ENCODE measurements around the gene ANKRD45. TPM values are rescaled to one million over a fixed set of nuclear protein-coding genes. Genes with fewer than 3 reads are reported as not detected.
A peak's percentile ranks its signal among the peaks of the same experiment; 100 is the strongest.

The ANKRD45 gene
- total RNA-seq: not detected
- total RNA-seq (2013): not detected

- no peak within 1 kb of the TSS for H3K27ac ChIP-seq (ENCODE audit: low read length)
- H3K4me1 Mint-ChIP-seq: peaks cover 6 to 11% of the 10 kb centered on the region in 2 donors
- H3K4me3 ChIP-seq (ENCODE audit: low read length): no peak within 1 kb of the TSS
- H3K4me1 ChIP-seq (ENCODE audit: control insufficient read depth, insufficient read depth, low read length): peaks cover 6% of the 10 kb centered on the region
- H3K36me3 Mint-ChIP-seq: peaks cover 7% of the 10 kb centered on the region
- H3K27ac Mint-ChIP-seq: no peak within 1 kb of the TSS
- DNase-seq (peak in 1 of 2 donors; percentile 25), ATAC-seq (no peak)
- H3K9me3 ChIP-seq (ENCODE audit: control insufficient read depth, insufficient read depth, low read length): no peaks in the 10 kb centered on the region
- H3K4me3 Mint-ChIP-seq: no peak within 1 kb of the TSS
- H3K36me3 ChIP-seq (ENCODE audit: control insufficient read depth, insufficient read depth, low read length): no peaks in the 10 kb centered on the region
- H3K9me3 Mint-ChIP-seq: no peaks in the 10 kb centered on the region
- intact Hi-C loops (cut with micrococcal nuclease): no loop called here
- 7% methylated on average over 33 of the region's 33 CpGs for WGBS (ENCODE audit: insufficient coverage)
- H3K27me3 ChIP-seq (ENCODE audit: control insufficient read depth, insufficient read depth, low read length): peaks cover 10% of the 10 kb centered on the region
- TF ChIP-seq, protein P1, sequence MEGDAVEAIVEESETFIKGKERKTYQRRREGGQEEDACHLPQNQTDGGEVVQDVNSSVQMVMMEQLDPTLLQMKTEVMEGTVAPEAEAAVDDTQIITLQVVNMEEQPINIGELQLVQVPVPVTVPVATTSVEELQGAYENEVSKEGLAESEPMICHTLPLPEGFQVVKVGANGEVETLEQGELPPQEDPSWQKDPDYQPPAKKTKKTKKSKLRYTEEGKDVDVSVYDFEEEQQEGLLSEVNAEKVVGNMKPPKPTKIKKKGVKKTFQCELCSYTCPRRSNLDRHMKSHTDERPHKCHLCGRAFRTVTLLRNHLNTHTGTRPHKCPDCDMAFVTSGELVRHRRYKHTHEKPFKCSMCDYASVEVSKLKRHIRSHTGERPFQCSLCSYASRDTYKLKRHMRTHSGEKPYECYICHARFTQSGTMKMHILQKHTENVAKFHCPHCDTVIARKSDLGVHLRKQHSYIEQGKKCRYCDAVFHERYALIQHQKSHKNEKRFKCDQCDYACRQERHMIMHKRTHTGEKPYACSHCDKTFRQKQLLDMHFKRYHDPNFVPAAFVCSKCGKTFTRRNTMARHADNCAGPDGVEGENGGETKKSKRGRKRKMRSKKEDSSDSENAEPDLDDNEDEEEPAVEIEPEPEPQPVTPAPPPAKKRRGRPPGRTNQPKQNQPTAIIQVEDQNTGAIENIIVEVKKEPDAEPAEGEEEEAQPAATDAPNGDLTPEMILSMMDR (IDR thresholded peaks at IDR 0.05): no peak
- H3K27me3 Mint-ChIP-seq (ENCODE audit: low read depth in 2 of 2): peaks cover 41 to 50% of the 10 kb centered on the region in 2 donors
Observed at GRCh38 chr1:173669491-173669941, at the start of gene ANKRD45. ANKRD45 (minus strand) TSS chr1:173669851; CDS start chr1:173659418, 10,433 bp downstream.

- TF ChIP-seq, protein P1 (IDR thresholded peaks at IDR 0.05): no peak
- peaks cover 39 to 46% of the 10 kb centered on the region in 2 donors for H3K4me1 Mint-ChIP-seq
- Histone ChIP-seq H3K27me3 (ENCODE audit: control insufficient read depth, insufficient read depth, low read length) (no peaks in the 10 kb centered on the region), H3K36me3 (ENCODE audit: control insufficient read depth, insufficient read depth, low read length) (peaks cover 8% of the 10 kb centered on the region), H3K4me1 (ENCODE audit: control insufficient read depth, insufficient read depth, low read length) (no peaks in the 10 kb centered on the region), H3K4me3 (ENCODE audit: low read length) (no peak overlapping the region), H3K27ac (ENCODE audit: low read length) (no peak overlapping the region), H3K9me3 (ENCODE audit: control insufficient read depth, insufficient read depth, low read length) (no peaks in the 10 kb centered on the region)
- H3K27ac Mint-ChIP-seq: no peak overlapping the region
- H3K9me3 Mint-ChIP-seq: no peaks in the 10 kb centered on the region
- peaks cover 5 to 13% of the 10 kb centered on the region in 2 donors for H3K27me3 Mint-ChIP-seq (ENCODE audit: low read depth in 2 of 2)
- intact Hi-C loops (cut with micrococcal nuclease): loop anchor here (10.0 kb wide), 2 partner anchors 108 to 282 kb away; partner anchors contain the start of genes CENPL and DARS2
- DNase-seq: no peak
- H3K4me3 Mint-ChIP-seq: peak overlapping the region; percentile 29
- no peaks in the 10 kb centered on the region for H3K36me3 Mint-ChIP-seq
- WGBS (ENCODE audit: insufficient coverage): 98% methylated on average over 2 of the region's 2 CpGs
- ATAC-seq: no peak
Observed at GRCh38 chr1:173717238-173717637, 47.6 kb upstream of the ANKRD45 start.

- Histone ChIP-seq H3K36me3 (ENCODE audit: control insufficient read depth, insufficient read depth, low read length) (peaks cover 6% of the 10 kb centered on the region), H3K27ac (ENCODE audit: low read length) (peak overlapping the region; percentile 94), H3K27me3 (ENCODE audit: control insufficient read depth, insufficient read depth, low read length) (peaks cover 3% of the 10 kb centered on the region), H3K4me1 (ENCODE audit: control insufficient read depth, insufficient read depth, low read length) (no peaks in the 10 kb centered on the region), H3K4me3 (ENCODE audit: low read length) (peak overlapping the region; percentile 99), H3K9me3 (ENCODE audit: control insufficient read depth, insufficient read depth, low read length) (no peaks in the 10 kb centered on the region)
- ATAC-seq: no peak
- no peak for DNase-seq
- no peaks in the 10 kb centered on the region for H3K9me3 Mint-ChIP-seq
- peaks cover 28 to 32% of the 10 kb centered on the region in 2 donors for H3K4me1 Mint-ChIP-seq
- WGBS (ENCODE audit: insufficient coverage): 0% methylated on average over 5 of the region's 8 CpGs
- TF ChIP-seq, protein P1 (IDR thresholded peaks at IDR 0.05): no peak
- peaks cover 12 to 30% of the 10 kb centered on the region in 2 donors for H3K27me3 Mint-ChIP-seq (ENCODE audit: low read depth in 2 of 2)
- peak overlapping the region; percentile 96 for H3K4me3 Mint-ChIP-seq
- no peaks in the 10 kb centered on the region for H3K36me3 Mint-ChIP-seq
- intact Hi-C loops (cut with micrococcal nuclease): loop anchor here (10.0 kb wide), 2 partner anchors 109 to 281 kb away; partner anchors contain the start of genes CENPL and DARS2
- peak overlapping the region; percentile 95 to 96 for H3K27ac Mint-ChIP-seq
Observed at GRCh38 chr1:173715538-173715844, 45.8 kb upstream of the ANKRD45 start.

Data from natural killer cell (primary cell).